ENCODE measurements around the gene THOC2.
"Not testable (repeated sequence)": the region's sequence is repeated elsewhere in the genome, so short reads cannot be mapped to it uniquely, and the experiment has no call there.

The THOC2 gene

GRCh38 chrX:123673813-123674212 lies 59.0 kb downstream of the THOC2 start:
- no peaks in the 10 kb centered on the region for H3K4me1 ChIP-seq
- no peak for DNase-seq
- TF ChIP-seq, protein P1, sequence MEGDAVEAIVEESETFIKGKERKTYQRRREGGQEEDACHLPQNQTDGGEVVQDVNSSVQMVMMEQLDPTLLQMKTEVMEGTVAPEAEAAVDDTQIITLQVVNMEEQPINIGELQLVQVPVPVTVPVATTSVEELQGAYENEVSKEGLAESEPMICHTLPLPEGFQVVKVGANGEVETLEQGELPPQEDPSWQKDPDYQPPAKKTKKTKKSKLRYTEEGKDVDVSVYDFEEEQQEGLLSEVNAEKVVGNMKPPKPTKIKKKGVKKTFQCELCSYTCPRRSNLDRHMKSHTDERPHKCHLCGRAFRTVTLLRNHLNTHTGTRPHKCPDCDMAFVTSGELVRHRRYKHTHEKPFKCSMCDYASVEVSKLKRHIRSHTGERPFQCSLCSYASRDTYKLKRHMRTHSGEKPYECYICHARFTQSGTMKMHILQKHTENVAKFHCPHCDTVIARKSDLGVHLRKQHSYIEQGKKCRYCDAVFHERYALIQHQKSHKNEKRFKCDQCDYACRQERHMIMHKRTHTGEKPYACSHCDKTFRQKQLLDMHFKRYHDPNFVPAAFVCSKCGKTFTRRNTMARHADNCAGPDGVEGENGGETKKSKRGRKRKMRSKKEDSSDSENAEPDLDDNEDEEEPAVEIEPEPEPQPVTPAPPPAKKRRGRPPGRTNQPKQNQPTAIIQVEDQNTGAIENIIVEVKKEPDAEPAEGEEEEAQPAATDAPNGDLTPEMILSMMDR (IDR thresholded peaks at IDR 0.05; ENCODE audit: low read depth, low read length), result no peak

DNA sequence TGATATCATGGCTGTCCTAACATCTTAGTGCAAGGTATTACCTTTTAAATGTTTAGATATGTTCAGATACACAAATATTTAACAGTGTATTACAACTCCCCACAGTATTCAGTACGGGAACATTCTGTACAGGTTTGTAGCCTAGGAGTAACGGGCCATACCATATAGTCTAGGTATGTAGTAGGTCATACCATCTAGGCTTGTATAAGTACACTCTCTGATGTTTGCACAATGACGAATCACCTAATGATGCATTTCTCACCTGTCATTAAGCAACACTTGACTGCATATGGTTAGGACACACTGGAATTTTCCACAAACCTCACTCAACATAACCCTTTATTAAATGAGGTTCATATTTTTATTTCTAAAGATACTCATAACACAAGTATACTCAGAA lies 67.7 kb downstream of the THOC2 start:
- TF ChIP-seq, protein P1 (IDR thresholded peaks at IDR 0.05; ENCODE audit: low read depth, low read length), result no peak
- DNase-seq, result no peak
- H3K36me3 ChIP-seq, result peaks cover 17% of the 10 kb centered on the region

More at GRCh38 chrX:123673813-123674212, 59.0 kb downstream of the THOC2 start:
- no peaks in the 10 kb centered on the region; the same call in 1 of the 2 replicates for H3K36me3 ChIP-seq
- no peaks in the 10 kb centered on the region for H3K9me3 ChIP-seq
- no peaks in the 10 kb centered on the region for H3K27me3 ChIP-seq
- no peak overlapping the region for H3K4me3 ChIP-seq (ENCODE audit: low read depth, low read length)

GRCh38 chrX:123664467-123665167 lies 68.2 kb downstream of the THOC2 start:
- not testable (repeated sequence) for H3K9me3 ChIP-seq; H3K4me3 ChIP-seq (ENCODE audit: low read depth, low read length); DNase-seq; H3K27me3 ChIP-seq; H3K4me1 ChIP-seq
- H3K36me3 ChIP-seq, result peaks cover 17% of the 10 kb centered on the region

More for the DNA sequence above, 67.7 kb downstream of the THOC2 start:
- Histone ChIP-seq H3K9me3 (no peaks in the 10 kb centered on the region), H3K27me3 (no peaks in the 10 kb centered on the region), H3K4me3 (ENCODE audit: low read depth, low read length) (no peak overlapping the region), H3K4me1 (no peaks in the 10 kb centered on the region)

DNA sequence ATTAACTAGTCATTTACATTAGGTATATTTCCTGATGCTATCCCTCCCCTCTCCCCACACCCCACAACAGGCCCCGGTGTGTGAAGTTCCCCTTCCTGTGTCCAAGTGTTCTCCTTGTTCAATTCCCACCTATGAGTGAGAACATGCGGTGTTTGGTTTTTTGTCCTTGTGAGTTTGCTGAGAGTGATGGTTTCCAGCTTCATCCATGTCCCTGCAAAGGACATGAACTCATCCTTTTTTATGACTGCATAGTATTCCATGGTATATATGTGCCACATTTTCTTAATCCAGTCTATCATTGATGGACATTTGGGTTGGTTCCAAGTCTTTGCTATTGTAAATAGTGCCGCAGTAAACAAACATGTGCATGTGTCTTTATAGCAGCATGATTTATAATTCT lies 69.1 kb downstream of the THOC2 start:
- H3K4me3 ChIP-seq (ENCODE audit: low read depth, low read length); H3K9me3 ChIP-seq; H3K27me3 ChIP-seq; DNase-seq; H3K4me1 ChIP-seq: not testable (repeated sequence)
- peaks cover 17% of the 10 kb centered on the region for H3K36me3 ChIP-seq

DNA sequence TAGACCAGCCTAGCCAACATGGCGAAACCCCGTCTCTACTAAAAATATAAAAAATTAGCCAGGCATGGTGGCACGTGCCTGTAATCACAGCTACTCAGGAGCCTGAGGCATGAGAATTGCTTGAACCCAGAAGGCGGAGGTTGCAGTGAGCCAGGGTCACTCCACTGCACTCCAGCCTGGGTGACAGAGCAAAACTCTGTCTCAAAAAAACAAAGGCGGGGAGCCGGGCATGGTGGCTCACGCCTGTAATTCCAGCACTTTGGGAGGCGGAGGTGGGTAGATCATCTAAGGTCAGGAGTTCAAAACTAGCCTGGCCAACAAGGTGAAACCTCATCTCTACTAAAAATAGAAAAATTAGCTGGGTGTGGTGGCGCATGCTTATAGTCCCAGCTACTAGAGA lies 76.3 kb downstream of the THOC2 start:
- not testable (repeated sequence) for DNase-seq; H3K4me3 ChIP-seq (ENCODE audit: low read depth, low read length); H3K36me3 ChIP-seq; H3K9me3 ChIP-seq; H3K4me1 ChIP-seq; H3K27me3 ChIP-seq

GRCh38 chrX:123648811-123649181 lies 84.1 kb downstream of the THOC2 start:
- not testable (repeated sequence) for H3K4me3 ChIP-seq (ENCODE audit: low read depth, low read length); DNase-seq; H3K27me3 ChIP-seq; H3K36me3 ChIP-seq; H3K4me1 ChIP-seq; H3K9me3 ChIP-seq

GRCh38 chrX:123648028-123648810 lies 84.6 kb downstream of the THOC2 start:
- TF ChIP-seq, protein P1 (IDR thresholded peaks at IDR 0.05; ENCODE audit: low read depth, low read length), result no peak
- Histone ChIP-seq H3K27me3 (no peaks in the 10 kb centered on the region), H3K9me3 (no peaks in the 10 kb centered on the region), H3K4me3 (ENCODE audit: low read depth, low read length) (no peak overlapping the region), H3K4me1 (no peaks in the 10 kb centered on the region), H3K36me3 (no peaks in the 10 kb centered on the region)
- DNase-seq, result no peak

GRCh38 chrX:123647244-123647643 lies 85.6 kb downstream of the THOC2 start:
- no peak for DNase-seq
- TF ChIP-seq, protein P1 (IDR thresholded peaks at IDR 0.05; ENCODE audit: low read depth, low read length), result no peak
- no peaks in the 10 kb centered on the region for H3K36me3 ChIP-seq
- no peak overlapping the region for H3K4me3 ChIP-seq (ENCODE audit: low read depth, low read length)
- H3K27me3 ChIP-seq, result no peaks in the 10 kb centered on the region
- no peaks in the 10 kb centered on the region for H3K9me3 ChIP-seq
- H3K4me1 ChIP-seq, result no peaks in the 10 kb centered on the region
